Breast epithelium (tissue), 3 donors: ENCODE results near the gene PCF11.

Experiments used
- POLR2AphosphoS5 ChIP-seq, 3 donors: sonication (generic); formaldehyde crosslinking; IDR thresholded peaks; one replicate each; pipeline ENCODE4 v1.6.1; 2017; ENCODE audit warnings: antibody characterized with exemption in 3 of 3
- TF ChIP-seq, protein P1 (sequence below), 3 donors: fragments of 450-650 bp; IDR thresholded peaks; one replicate each; pipeline ENCODE4 v1.5.1; 2016 to 2017; ENCODE audit warnings: antibody characterized with exemption in 3 of 3, mild to moderate bottlenecking in 3 of 3, moderate library complexity in 3 of 3

DNA sequence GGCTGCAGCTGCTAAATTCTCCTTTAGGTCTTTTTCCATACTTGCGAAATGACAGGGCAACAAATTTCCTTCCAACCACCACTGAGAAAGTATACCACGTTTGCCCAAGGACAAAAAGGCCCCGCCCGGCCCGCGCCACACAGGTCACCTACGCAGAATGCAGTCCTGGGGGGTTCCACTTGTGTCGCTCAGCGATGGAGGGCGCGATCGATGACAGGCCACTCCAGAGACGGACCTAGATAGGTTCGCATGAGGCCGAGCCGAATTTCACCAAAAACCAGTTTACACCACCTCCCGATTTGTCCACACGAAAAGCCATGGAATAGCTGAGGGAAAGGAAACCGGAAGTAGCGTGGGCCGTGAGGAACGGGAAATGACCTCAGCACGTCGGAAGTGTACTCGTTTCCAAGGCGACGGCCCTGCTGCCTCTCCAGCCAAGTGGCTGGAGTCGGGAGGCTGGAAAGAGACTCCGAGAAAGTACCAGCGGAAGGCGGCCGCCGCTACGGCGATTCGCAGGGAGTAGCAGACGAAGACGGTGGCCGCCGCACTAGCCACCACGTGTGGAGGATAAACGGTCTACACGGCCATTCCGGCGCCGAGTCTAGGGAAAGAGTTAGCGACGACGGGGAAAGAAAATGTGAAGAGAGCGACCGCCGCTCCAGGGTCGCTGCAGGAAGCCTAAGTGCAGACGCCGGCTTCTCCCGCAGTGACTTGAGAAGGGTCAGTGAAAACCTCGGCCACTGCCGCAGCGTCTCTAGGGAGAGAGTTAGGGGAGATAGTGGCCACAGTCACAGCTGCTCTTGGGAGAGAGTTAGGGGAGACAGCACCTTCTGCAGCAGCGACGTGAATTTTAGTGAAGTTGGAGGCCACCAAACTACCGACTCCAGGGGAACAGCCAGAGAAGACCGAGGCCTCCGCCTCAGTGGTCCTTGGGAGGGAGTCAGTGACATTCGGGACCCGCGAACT, 36.7 kb downstream of the PCF11 start, which contains the start of gene ANKRD42:
- TF ChIP-seq, protein P1, sequence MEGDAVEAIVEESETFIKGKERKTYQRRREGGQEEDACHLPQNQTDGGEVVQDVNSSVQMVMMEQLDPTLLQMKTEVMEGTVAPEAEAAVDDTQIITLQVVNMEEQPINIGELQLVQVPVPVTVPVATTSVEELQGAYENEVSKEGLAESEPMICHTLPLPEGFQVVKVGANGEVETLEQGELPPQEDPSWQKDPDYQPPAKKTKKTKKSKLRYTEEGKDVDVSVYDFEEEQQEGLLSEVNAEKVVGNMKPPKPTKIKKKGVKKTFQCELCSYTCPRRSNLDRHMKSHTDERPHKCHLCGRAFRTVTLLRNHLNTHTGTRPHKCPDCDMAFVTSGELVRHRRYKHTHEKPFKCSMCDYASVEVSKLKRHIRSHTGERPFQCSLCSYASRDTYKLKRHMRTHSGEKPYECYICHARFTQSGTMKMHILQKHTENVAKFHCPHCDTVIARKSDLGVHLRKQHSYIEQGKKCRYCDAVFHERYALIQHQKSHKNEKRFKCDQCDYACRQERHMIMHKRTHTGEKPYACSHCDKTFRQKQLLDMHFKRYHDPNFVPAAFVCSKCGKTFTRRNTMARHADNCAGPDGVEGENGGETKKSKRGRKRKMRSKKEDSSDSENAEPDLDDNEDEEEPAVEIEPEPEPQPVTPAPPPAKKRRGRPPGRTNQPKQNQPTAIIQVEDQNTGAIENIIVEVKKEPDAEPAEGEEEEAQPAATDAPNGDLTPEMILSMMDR (IDR thresholded peaks at IDR 0.05) = peak in 1 of 3 donors; percentile 28
- TF ChIP-seq POLR2AphosphoS5 (IDR thresholded peaks at IDR 0.05) = peak; percentile 96 to 99 (median 97)
